Breast epithelium (tissue), 4 donors: ENCODE measurements around the gene MALRD1. TPM values are rescaled to one million over a fixed set of nuclear protein-coding genes. Genes with fewer than 3 reads are reported as not detected.

Experiments used
- DNase-seq, 2 donors: peaks; one replicate each; pipeline ENCODE4 v3.0.0-alpha.2; 2019; ENCODE audit warnings: low spot score in 2 of 2
- H3K27ac ChIP-seq, 2 donors: fragments of 200-600 bp; sonication (generic) in 1 of 2; one replicate each; pipeline ENCODE4 v1.5.1; 2016 to 2019; ENCODE audit warnings: mild to moderate bottlenecking in 1 of 2
- H3K27me3 ChIP-seq, 2 donors: fragments of 200-600 bp; sonication (generic) in 1 of 2; one replicate each; pipeline versions ENCODE4 v1.5.1 to v1.6.0; 2017 to 2019; ENCODE audit warnings: control low read depth in 1 of 2, mild to moderate bottlenecking in 1 of 2
- H3K36me3 ChIP-seq: fragments of 200-600 bp; one replicate; pipeline ENCODE4 v1.5.1; 2019
- H3K4me1 ChIP-seq, 2 donors: fragments of 200-600 bp; sonication (generic); one replicate each; pipeline ENCODE4 v1.5.1; 2016 to 2019; ENCODE audit warnings: control low read depth in 1 of 2
- H3K4me3 ChIP-seq, 3 donors: fragments of 200-600 bp; sonication (generic); 1 replicate in 2 of 3; 2 replicates in 1 of 3; pipeline ENCODE4 v1.5.1; 2016 to 2019; ENCODE audit warnings: mild to moderate bottlenecking in 3 of 3, moderate library complexity in 2 of 3
- H3K9me3 ChIP-seq, 2 donors: fragments of 200-600 bp; sonication (generic) in 1 of 2; one replicate each; pipeline ENCODE4 v1.5.1; 2016 to 2019; ENCODE audit warnings: control low read depth in 1 of 2
- POLR2A ChIP-seq: fragments of 450-650 bp; IDR thresholded peaks from one replicate; pipeline ENCODE4 v1.6.1; 2016; ENCODE audit warnings: antibody characterized with exemption, mild to moderate bottlenecking, moderate library complexity
- POLR2AphosphoS5 ChIP-seq, 3 donors: sonication (generic); formaldehyde crosslinking; IDR thresholded peaks; one replicate each; pipeline ENCODE4 v1.6.1; 2017; ENCODE audit warnings: antibody characterized with exemption in 3 of 3
- intact Hi-C: fragments of 100-400 bp; cut with DNase I; formaldehyde crosslinking; loops from one replicate; pipeline ENCODE4 v1.15.1; 2023; ENCODE audit warnings: low total_unique reads
- total RNA-seq, 3 donors: library from RNA; depleted of rRNA; stranded (reverse); fragments of >200 nt; gene quantifications; one replicate each; pipeline ENCODE4 v1.1.0, GENCODE V29; 2016
- TF ChIP-seq, protein P1 (sequence below), 3 donors: fragments of 450-650 bp; IDR thresholded peaks; one replicate each; pipeline ENCODE4 v1.5.1; 2016 to 2017; ENCODE audit warnings: antibody characterized with exemption in 3 of 3, mild to moderate bottlenecking in 3 of 3, moderate library complexity in 3 of 3

MALRD1 gene
- total RNA-seq, 3 donors from 2014 or later, result 0.96 to 8.6 (median 2.6) TPM

DNA sequence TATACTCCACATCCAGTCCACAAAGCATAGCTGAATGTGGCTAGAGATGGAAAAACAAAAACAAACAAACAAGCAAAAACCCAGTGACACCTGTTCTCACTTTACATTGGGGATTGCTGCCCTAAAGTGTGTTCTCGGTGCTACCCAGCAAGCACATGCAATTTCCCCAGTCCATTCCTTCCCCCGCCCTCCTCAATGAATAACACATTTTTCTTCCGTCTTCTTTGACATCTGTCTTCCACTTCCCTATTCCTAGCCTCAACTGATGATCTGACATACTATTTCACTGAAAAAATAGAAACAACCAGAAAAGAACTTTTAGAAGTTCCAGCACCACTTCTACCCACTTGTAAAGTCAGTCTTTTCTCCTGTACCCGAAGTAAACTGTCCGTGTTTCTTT, 147.1 kb downstream of the MALRD1 start:
- intact Hi-C loops, result no loop called here
- no peak for DNase-seq
- H3K4me3 ChIP-seq, result no peak overlapping the region
- H3K4me1 ChIP-seq, result no peaks in the 10 kb centered on the region
- H3K36me3 ChIP-seq, result no peaks in the 10 kb centered on the region
- H3K9me3 ChIP-seq, result no peaks in the 10 kb centered on the region
- no peak overlapping the region for H3K27ac ChIP-seq
- H3K27me3 ChIP-seq, result no peaks in the 10 kb centered on the region
- no peak for TF ChIP-seq POLR2AphosphoS5 (IDR thresholded peaks at IDR 0.05)
- TF ChIP-seq, protein P1, sequence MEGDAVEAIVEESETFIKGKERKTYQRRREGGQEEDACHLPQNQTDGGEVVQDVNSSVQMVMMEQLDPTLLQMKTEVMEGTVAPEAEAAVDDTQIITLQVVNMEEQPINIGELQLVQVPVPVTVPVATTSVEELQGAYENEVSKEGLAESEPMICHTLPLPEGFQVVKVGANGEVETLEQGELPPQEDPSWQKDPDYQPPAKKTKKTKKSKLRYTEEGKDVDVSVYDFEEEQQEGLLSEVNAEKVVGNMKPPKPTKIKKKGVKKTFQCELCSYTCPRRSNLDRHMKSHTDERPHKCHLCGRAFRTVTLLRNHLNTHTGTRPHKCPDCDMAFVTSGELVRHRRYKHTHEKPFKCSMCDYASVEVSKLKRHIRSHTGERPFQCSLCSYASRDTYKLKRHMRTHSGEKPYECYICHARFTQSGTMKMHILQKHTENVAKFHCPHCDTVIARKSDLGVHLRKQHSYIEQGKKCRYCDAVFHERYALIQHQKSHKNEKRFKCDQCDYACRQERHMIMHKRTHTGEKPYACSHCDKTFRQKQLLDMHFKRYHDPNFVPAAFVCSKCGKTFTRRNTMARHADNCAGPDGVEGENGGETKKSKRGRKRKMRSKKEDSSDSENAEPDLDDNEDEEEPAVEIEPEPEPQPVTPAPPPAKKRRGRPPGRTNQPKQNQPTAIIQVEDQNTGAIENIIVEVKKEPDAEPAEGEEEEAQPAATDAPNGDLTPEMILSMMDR (IDR thresholded peaks at IDR 0.05), result no peak
- TF ChIP-seq POLR2A, result no peak

DNA sequence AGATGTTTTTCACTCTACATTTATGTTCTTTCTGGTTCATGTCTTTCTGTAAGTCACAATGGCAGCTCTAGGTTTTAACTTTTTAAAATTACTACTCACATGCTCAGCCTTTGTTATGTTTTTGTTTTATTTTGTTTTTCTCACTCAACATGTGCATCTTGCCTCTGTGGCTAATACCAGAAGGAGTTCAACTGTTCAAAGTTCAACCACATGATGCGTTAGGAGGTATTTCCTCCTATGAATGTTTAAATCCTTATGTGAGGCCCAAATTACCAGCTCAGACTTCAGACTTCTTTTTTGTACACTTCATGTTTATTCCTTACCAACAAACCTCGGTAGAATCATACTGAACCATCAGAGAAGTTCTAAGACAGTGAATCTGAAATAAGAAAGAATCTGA, 151.6 kb downstream of the MALRD1 start:
- H3K4me1 ChIP-seq, result no peaks in the 10 kb centered on the region
- no peak overlapping the region for H3K27ac ChIP-seq
- H3K4me3 ChIP-seq, result no peak overlapping the region
- H3K9me3 ChIP-seq, result no peaks in the 10 kb centered on the region
- intact Hi-C loops, result no loop called here
- H3K27me3 ChIP-seq, result no peaks in the 10 kb centered on the region
- no peak for DNase-seq
- H3K36me3 ChIP-seq, result no peaks in the 10 kb centered on the region
- TF ChIP-seq, protein P1 (IDR thresholded peaks at IDR 0.05), result no peak
- TF ChIP-seq POLR2A, result no peak
- TF ChIP-seq POLR2AphosphoS5 (IDR thresholded peaks at IDR 0.05), result no peak

DNA sequence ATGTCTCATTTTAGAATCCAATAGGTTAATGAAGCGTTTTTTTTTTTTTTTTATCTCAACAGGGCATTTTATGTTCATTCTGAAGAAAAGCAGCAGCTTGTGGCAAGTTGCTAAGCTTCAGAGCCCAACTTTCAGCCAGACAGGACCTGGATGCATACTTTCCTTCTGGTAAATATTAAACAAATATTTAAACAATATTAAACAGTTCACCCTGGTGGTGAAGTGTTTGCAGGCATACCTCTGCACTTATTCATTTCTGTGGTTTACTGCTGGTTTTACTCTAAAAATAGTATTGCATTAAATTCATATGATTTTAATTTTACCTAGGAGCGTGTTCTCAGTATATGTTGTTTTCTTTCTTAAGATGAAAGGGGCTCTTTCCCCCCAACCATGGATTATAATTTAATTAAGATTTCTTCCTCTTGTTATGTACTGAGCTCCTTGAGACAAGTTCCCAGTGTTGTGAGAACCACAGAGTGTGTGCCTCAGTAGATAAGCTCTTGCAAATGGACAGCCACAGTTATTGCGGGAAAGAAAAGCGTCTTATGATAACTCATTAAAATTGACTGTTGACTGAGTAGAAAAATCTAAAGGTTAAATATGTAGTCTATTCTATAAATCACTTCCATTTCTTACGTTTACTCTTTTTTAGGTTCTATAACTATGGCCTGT, 155.8 kb downstream of the MALRD1 start:
- TF ChIP-seq, protein P1 (IDR thresholded peaks at IDR 0.05), result no peak
- TF ChIP-seq POLR2A (no peak), POLR2AphosphoS5 (IDR thresholded peaks at IDR 0.05) (no peak)
- no peaks in the 10 kb centered on the region for H3K4me1 ChIP-seq
- H3K27ac ChIP-seq, result no peak overlapping the region
- DNase-seq, result no peak
- no peaks in the 10 kb centered on the region for H3K9me3 ChIP-seq
- no peak overlapping the region for H3K4me3 ChIP-seq
- intact Hi-C loops, result no loop called here
- no peaks in the 10 kb centered on the region for H3K27me3 ChIP-seq
- no peaks in the 10 kb centered on the region for H3K36me3 ChIP-seq

DNA sequence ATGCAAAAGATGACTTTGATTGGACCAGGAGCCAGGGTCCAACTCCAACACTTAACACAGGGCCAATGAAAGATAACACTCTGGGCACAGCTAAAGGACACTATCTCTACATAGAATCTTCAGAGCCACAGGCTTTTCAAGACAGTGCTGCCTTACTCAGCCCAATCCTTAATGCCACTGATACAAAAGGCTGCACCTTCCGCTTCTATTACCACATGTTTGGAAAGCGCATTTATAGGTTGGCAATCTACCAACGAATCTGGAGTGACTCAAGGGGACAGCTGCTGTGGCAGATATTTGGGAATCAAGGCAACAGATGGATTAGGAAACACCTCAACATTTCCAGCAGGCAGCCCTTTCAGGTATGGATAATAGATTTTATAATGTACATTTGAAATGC, 160.7 kb downstream of the MALRD1 start:
- no peak overlapping the region for H3K27ac ChIP-seq
- intact Hi-C loops, result no loop called here

DNA sequence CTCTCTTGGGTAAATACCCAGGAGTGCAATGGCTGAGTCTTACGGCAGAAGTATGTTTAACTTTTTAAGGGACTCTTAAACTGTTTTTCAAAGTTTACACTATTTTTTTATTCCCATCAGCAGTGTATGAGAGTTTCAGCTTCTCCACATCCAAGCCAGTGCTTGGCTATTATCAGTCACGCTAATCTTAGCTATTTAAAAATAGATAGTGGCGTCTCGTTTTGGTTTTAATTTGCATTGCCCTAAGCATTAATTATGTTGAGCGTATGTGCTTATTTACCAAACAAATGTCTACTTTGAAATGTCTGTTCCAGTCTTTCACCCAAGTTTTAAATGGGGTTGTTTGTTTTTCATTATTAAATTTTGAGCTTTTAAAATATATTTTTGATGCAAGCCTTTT, 164.0 kb downstream of the MALRD1 start:
- Histone ChIP-seq H3K36me3 (no peaks in the 10 kb centered on the region), H3K4me3 (no peak overlapping the region), H3K27me3 (no peaks in the 10 kb centered on the region), H3K27ac (no peak overlapping the region), H3K9me3 (no peaks in the 10 kb centered on the region), H3K4me1 (no peaks in the 10 kb centered on the region)
- intact Hi-C loops, result no loop called here
- TF ChIP-seq POLR2A (no peak), POLR2AphosphoS5 (IDR thresholded peaks at IDR 0.05) (no peak)
- TF ChIP-seq, protein P1 (IDR thresholded peaks at IDR 0.05), result no peak
- no peak for DNase-seq

More for the DNA sequence above, 160.7 kb downstream of the MALRD1 start:
- Histone ChIP-seq H3K9me3 (no peaks in the 10 kb centered on the region), H3K4me1 (no peaks in the 10 kb centered on the region), H3K36me3 (no peaks in the 10 kb centered on the region), H3K27me3 (no peaks in the 10 kb centered on the region), H3K4me3 (no peak overlapping the region)
- TF ChIP-seq POLR2A, result no peak
- no peak for TF ChIP-seq POLR2AphosphoS5 (IDR thresholded peaks at IDR 0.05)
- TF ChIP-seq, protein P1 (IDR thresholded peaks at IDR 0.05), result no peak
- no peak for DNase-seq
